Measurements from ENCODE around the gene ARF3. TPM values are rescaled to one million over a fixed set of nuclear protein-coding genes. Genes with fewer than 3 reads are reported as not detected.
A peak's percentile ranks its signal among the peaks of the same experiment; 100 is the strongest.

Gene ARF3
- polyA plus RNA-seq, 1 of the 3 experiments (the other 2 are of a cell fraction) = 204 TPM

DNA sequence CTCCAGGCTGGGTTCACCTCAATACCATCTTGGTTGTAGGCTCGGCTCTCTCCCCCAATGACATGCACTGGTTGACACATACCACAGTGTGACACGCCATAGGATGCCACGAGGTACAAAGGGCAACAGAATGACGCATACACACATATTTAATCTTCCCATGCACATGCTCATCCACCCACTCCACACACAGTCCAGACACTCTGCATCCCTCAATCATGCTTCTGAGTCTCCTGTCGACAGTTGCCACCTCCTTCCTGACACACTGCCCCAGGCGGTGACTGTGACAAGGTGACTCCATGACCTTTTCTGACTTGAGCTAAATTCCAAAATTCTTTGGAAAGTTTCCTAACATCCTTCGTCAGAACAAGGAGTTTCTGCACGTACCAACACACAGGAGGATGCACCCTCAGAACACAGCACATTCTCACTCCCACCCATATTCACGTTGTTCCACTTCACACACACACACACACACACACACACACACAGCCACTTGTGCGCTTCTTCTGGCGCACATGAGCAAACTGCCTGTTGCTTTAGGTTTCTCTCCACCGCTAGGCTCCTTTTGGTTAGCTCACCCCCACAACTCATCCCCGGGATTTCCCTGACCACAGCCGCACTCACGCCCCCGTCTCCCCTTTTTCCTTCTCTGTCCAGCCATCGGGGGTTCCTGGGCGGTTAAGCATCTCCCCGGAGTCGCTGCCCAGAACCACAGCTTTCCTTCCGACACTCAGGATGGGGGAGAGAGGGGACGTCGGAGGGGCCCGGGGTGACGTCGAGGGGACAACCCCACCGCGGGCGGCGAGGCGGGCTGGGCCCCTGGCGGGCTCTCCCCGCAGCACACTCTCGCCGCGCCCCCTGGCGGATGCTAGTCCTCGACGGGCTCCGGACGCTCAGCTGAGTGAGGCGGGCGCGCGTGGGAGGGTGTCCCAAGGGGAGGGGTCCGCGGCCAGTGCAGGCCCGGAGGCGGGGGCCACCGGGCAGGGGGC, 20.3 kb upstream of the ARF3 start (continued):
- TF ChIP-seq, protein P1, sequence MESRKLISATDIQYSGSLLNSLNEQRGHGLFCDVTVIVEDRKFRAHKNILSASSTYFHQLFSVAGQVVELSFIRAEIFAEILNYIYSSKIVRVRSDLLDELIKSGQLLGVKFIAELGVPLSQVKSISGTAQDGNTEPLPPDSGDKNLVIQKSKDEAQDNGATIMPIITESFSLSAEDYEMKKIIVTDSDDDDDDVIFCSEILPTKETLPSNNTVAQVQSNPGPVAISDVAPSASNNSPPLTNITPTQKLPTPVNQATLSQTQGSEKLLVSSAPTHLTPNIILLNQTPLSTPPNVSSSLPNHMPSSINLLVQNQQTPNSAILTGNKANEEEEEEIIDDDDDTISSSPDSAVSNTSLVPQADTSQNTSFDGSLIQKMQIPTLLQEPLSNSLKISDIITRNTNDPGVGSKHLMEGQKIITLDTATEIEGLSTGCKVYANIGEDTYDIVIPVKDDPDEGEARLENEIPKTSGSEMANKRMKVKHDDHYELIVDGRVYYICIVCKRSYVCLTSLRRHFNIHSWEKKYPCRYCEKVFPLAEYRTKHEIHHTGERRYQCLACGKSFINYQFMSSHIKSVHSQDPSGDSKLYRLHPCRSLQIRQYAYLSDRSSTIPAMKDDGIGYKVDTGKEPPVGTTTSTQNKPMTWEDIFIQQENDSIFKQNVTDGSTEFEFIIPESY (IDR thresholded peaks at IDR 0.05; ENCODE audit: borderline replicate concordance, low read depth) = no peak
- TF ChIP-seq ELF1 (IDR thresholded peaks at IDR 0.05) (no peak), TAF1 (IDR thresholded peaks at IDR 0.05; ENCODE audit: borderline replicate concordance, low read depth, low read length) (no peak), NFIC (IDR thresholded peaks at IDR 0.05; ENCODE audit: borderline replicate concordance) (no peak), SMC3 (IDR thresholded peaks at IDR 0.05; ENCODE audit: low read depth, low read length) (peak; percentile 28; the same call in 1 of the 2 replicates)
- TF ChIP-seq, protein P2, sequence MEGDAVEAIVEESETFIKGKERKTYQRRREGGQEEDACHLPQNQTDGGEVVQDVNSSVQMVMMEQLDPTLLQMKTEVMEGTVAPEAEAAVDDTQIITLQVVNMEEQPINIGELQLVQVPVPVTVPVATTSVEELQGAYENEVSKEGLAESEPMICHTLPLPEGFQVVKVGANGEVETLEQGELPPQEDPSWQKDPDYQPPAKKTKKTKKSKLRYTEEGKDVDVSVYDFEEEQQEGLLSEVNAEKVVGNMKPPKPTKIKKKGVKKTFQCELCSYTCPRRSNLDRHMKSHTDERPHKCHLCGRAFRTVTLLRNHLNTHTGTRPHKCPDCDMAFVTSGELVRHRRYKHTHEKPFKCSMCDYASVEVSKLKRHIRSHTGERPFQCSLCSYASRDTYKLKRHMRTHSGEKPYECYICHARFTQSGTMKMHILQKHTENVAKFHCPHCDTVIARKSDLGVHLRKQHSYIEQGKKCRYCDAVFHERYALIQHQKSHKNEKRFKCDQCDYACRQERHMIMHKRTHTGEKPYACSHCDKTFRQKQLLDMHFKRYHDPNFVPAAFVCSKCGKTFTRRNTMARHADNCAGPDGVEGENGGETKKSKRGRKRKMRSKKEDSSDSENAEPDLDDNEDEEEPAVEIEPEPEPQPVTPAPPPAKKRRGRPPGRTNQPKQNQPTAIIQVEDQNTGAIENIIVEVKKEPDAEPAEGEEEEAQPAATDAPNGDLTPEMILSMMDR (IDR thresholded peaks at IDR 0.05) = peak; percentile 70
- TF ChIP-seq, protein P3, sequence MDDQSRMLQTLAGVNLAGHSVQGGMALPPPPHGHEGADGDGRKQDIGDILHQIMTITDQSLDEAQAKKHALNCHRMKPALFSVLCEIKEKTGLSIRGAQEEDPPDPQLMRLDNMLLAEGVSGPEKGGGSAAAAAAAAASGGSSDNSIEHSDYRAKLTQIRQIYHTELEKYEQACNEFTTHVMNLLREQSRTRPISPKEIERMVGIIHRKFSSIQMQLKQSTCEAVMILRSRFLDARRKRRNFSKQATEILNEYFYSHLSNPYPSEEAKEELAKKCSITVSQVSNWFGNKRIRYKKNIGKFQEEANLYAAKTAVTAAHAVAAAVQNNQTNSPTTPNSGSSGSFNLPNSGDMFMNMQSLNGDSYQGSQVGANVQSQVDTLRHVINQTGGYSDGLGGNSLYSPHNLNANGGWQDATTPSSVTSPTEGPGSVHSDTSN (IDR thresholded peaks at IDR 0.05) = no peak

DNA sequence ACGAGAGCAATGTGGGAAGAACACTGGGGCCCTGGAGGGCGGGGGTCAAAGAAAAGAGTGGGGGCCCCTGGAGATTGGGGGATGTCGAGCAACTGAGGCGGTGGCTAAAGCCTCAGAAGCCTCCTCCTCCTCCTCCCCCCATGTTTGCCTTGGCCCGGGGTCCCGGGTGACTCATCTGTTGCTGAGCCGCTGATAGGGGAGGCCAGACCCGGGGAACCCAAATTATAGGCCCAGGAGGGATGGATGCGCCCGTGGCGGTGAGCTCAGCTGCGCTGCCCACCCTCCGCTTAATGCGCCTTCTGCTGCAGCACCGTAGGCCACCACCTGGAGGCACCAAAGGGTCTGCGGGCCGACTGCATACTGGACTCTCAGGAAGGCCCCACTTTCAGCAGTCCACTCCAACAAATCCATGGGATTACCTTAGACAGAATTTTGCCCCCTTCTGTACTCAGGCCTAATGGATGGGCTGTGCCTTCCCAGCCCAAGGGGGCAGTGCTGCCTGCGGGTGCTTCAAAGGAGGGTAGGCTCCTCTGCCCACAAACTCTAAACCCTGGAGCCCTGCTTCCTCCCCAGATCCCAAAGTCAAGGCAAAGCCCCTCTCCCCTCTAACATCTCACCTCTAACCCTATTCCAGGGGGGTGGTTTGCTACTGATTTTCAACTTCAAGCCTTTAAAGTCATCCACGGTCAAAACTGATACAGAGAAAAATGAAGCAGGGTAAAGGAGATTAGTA, 16.8 kb upstream of the ARF3 start:
- Histone ChIP-seq H3K4me1 (ENCODE audit: control insufficient read depth in 1 of 2, insufficient read depth in 2 of 2, low read depth in 1 of 2, low read length in 1 of 2) (peaks cover 0 to 21% of the 10 kb centered on the region in 2 experiments; a peak in 1 of 4 replicates), H3K27me3 (ENCODE audit: insufficient read depth) (peaks cover 59% of the 10 kb centered on the region), H3K9me3 (no peaks in the 10 kb centered on the region), H3K4me2 (peak overlapping the region; percentile 24; the same call in 1 of the 2 replicates), H4K20me1 (ENCODE audit: insufficient read depth) (no peaks in the 10 kb centered on the region), H3K27ac (ENCODE audit: low read depth in 2 of 2, low read length in 1 of 2) (no peak overlapping the region), H2AFZ (ENCODE audit: low read depth) (no peak overlapping the region), H3K36me3 (replicated peaks in 1 of 2; ENCODE audit: control insufficient read depth in 1 of 2, insufficient read depth in 2 of 2, low read length in 1 of 2) (no peaks in the 10 kb centered on the region), H3K9ac (no peak overlapping the region), H3K9me2 (no peaks in the 10 kb centered on the region), H3K4me3 (ENCODE audit: low read depth in 2 of 2, low read length in 1 of 2) (no peak overlapping the region), H3F3A (replicated peaks; ENCODE audit: insufficient read depth) (peaks cover 10% of the 10 kb centered on the region), H3K79me2 (ENCODE audit: insufficient read depth) (no peaks in the 10 kb centered on the region)
- TF ChIP-seq SMC3 (IDR thresholded peaks at IDR 0.05; ENCODE audit: low read depth, low read length) (peak; percentile 41; the same call in 1 of the 2 replicates), RAD21 (IDR thresholded peaks at IDR 0.05; ENCODE audit: low read length) (peak; percentile 46), FOXM1 (IDR thresholded peaks at IDR 0.05; ENCODE audit: low read depth) (no peak)
- TF ChIP-seq, protein P2 (IDR thresholded peaks at IDR 0.05) = peak; percentile 63
- peak; percentile 81 for DNase-seq
- ChIA-PET CTCF (interaction anchor here (0.9 to 32.2 kb wide), 5 partner anchors 17 to 121 kb away, joined by 3 to 935 read pairs (median 9); partner anchors contain the start of genes ARF3, DDN and WNT1), POLR2A (interaction anchor here (0.6 kb wide), 1 partner anchor 70 kb away, joined by 3 read pairs; a partner anchor contains a TSS)
- 36% methylated on average over 15 of the region's 19 CpGs for WGBS (ENCODE audit: low lambda C conversion rate)

Measured in SK-N-SH (cell line).